AG04450 (cell line): ENCODE data around the gene FIP1L1. TPM values are rescaled to one million over a fixed set of nuclear protein-coding genes. Genes with fewer than 3 reads are reported as not detected.

Experiments
- CTCF ChIA-PET: fragments of 300-600, 350-600 bp; formaldehyde crosslinking; extraction: SDS; loops from one replicate; lab custom pipeline; 2022; ENCODE audit warnings: antibody characterized with exemption, inconsistent platforms; lab: Charles Lee
- POLR2A ChIA-PET: fragments of 350-600 bp; formaldehyde crosslinking; extraction: SDS; loops from one replicate; lab custom pipeline; 2021; ENCODE audit warnings: antibody characterized with exemption, inconsistent platforms; lab: Yijun Ruan, JAX
- DNase-seq: peaks from one replicate; pipeline ENCODE4 v3.0.0-alpha.2; 2011; ENCODE audit warnings: low read depth, low spot score
- H3K27ac ChIP-seq: one replicate; pipeline ENCODE4 v1.5.1; 2012; ENCODE audit warnings: low read depth, low read length, control low read depth
- H3K27me3 ChIP-seq: one replicate; pipeline ENCODE4 v1.6.0; 2012; ENCODE audit warnings: low read length; ENCODE audit not compliant: control insufficient read depth, insufficient read depth
- H3K4me3 ChIP-seq: 2 replicates; pipeline ENCODE4 v1.5.1; 2011; ENCODE audit warnings: mild to moderate bottlenecking, low read depth, low read length, control low read depth
- H3K9me3 ChIP-seq: 2 replicates; pipeline ENCODE4 v1.5.1; 2012; ENCODE audit warnings: low read length; ENCODE audit not compliant: control insufficient read depth, insufficient read depth
- CTCF ChIP-seq: IDR thresholded peaks from 2 replicates; pipeline ENCODE4 v1.5.1; 2011; ENCODE audit warnings: low read depth, low read length, control low read depth, inconsistent platforms
- polyA plus RNA-seq: library from polyadenylated mRNA; depleted of rRNA; stranded (reverse); fragments of >200 nt; gene quantifications from 2 replicates; pipeline ENCODE4 v1.2.3, GENCODE V29; 2011

FIP1L1 gene
- polyA plus RNA-seq, 1 experiment, result 30.5 TPM

DNA sequence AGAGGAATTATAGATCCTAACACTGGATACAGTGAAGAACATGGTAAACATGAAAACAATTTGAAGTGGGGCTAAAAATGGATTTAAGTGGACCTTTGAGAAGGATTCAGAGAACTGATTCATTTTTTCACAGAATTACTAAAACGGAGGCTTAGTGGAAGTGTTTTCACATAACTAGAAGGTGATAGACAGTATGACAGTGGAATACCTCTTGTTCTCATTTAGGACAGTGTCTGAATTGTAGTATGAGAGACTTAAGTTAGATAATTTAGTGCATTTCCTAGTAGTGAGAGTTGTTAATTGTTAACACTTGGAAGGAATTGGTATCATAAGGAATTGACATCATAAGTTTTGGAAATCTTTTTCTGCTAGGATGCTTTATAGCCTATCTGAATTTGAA, 64.1 kb downstream of the FIP1L1 start:
- no peak for TF ChIP-seq CTCF
- H3K9me3 ChIP-seq, result no peaks in the 10 kb centered on the region
- ChIA-PET CTCF (no interaction called here), POLR2A (no interaction called here)
- no peak for DNase-seq
- no peak overlapping the region for H3K27ac ChIP-seq
- H3K27me3 ChIP-seq, result no peaks in the 10 kb centered on the region
- no peak overlapping the region for H3K4me3 ChIP-seq

- no peak for DNase-seq
- TF ChIP-seq CTCF, result no peak
- no peaks in the 10 kb centered on the region for H3K9me3 ChIP-seq
- CTCF ChIA-PET, result no interaction called here
- POLR2A ChIA-PET, result no interaction called here
- H3K27me3 ChIP-seq, result no peaks in the 10 kb centered on the region
- H3K27ac ChIP-seq, result no peak overlapping the region
- no peak overlapping the region for H3K4me3 ChIP-seq
Observed at GRCh38 chr4:53444954-53445353, 67.5 kb downstream of the FIP1L1 start.

DNA sequence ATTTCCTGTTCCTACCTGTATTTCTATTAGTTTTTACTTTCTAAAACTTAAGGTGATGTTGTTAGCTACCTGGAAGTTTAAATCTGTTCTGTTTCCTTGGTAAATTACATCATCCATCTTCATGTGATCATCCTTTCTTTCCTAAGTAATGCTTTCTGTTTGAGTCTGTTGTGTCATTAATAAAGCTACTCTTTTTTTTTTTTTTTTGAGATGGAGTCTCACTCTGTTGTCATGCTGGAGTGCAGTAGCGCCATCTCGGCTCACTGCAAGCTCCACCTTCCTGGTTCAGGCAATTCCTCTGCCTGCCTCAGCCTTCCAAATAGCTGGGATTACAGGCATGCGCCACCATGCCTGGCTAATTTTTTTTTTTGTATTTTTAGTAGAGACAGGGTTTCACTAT, 73.3 kb downstream of the FIP1L1 start:
- no peak for DNase-seq
- H3K9me3 ChIP-seq, result no peaks in the 10 kb centered on the region
- ChIA-PET CTCF (interaction anchor here (0.6 to 1.2 kb wide), 7 partner anchors 14 to 459 kb away, joined by 3 to 5 read pairs (median 3); no protein-coding TSS in a partner anchor), POLR2A (no interaction called here)
- H3K4me3 ChIP-seq, result no peak overlapping the region
- H3K27ac ChIP-seq, result no peak overlapping the region
- no peak for TF ChIP-seq CTCF
- no peaks in the 10 kb centered on the region for H3K27me3 ChIP-seq

DNA sequence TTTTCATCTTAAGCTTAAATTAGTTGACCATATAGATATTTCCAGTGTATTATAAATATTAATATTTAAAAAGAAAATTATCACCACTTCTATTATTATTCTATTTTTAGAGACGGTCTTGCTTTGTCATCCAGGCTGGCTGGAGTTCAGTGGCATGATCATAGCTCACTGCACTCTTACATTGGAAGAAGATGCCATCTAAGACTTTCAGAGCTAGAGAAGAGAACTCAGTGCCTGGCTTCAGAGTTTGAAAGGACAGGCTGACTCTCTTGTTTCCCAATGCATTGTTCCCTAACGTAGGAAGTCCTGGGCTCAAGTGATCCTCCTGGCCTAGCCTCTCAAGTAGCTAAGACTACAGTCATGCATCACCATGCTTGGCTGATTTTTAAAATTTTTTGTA, 75.9 kb downstream of the FIP1L1 start:
- Histone ChIP-seq H3K4me3 (no peak overlapping the region), H3K9me3 (no peaks in the 10 kb centered on the region), H3K27me3 (no peaks in the 10 kb centered on the region), H3K27ac (no peak overlapping the region)
- ChIA-PET POLR2A (no interaction called here), CTCF (no interaction called here)
- TF ChIP-seq CTCF, result no peak
- no peak for DNase-seq

DNA sequence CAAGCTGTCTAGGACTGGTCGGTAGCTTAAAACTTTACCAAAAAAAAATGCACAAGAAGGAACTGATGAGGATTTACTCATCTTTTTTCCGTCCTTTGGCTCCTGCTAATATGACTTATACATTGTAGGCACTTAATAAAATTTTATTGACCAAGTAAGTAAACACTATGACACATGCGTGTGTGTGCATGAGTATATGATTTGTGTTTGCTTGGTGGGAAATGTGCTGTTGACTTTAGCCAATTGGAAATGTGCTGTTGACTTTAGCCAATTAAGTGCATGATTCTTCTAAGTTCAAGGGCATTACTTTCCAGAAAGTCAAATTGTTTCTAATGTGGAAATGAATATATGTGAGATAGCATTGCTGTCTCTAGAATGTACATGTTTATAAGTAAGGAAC, 78.3 kb downstream of the FIP1L1 start:
- Histone ChIP-seq H3K27ac (no peak overlapping the region), H3K4me3 (no peak overlapping the region), H3K9me3 (no peaks in the 10 kb centered on the region), H3K27me3 (no peaks in the 10 kb centered on the region)
- ChIA-PET POLR2A (no interaction called here), CTCF (no interaction called here)
- DNase-seq, result no peak
- no peak for TF ChIP-seq CTCF
